ENCODE results near the gene ADGRG7.

DNA sequence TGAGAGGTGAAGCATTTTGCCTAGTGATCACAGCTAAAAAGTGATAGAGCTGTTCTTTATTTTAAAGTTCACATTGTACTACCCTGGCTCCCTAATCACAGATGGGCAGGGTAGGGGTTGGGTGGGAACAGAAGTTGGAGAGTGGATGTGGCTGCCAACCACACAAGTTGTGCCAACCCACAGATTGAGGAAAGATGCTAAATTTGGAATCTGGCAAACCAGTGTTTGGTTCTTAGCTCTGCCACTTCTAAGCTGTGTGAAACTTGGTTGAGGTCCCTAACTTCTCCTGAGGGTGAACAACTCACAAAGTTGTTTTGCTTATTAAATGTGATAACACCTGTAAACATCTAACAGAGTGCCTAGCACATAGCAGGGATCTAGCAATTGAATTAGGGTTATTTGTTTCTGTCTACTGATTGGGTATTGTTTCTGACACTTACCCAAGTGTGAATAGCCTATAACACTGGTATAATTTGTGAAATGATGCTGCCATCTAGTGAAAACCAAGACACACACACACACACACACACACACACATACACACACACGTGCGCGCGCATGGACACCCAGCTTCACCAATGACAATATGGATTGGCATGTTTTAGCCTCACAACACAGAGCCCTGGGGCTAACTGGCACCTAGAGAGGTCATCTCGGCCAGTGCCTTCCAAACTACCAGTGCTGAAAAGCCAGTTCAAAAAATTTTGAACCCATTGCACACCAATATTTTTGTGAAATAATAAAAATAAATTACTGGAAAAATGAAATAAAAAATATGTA, 25.3 kb downstream of the ADGRG7 start:
- TF ChIP-seq, protein P1, sequence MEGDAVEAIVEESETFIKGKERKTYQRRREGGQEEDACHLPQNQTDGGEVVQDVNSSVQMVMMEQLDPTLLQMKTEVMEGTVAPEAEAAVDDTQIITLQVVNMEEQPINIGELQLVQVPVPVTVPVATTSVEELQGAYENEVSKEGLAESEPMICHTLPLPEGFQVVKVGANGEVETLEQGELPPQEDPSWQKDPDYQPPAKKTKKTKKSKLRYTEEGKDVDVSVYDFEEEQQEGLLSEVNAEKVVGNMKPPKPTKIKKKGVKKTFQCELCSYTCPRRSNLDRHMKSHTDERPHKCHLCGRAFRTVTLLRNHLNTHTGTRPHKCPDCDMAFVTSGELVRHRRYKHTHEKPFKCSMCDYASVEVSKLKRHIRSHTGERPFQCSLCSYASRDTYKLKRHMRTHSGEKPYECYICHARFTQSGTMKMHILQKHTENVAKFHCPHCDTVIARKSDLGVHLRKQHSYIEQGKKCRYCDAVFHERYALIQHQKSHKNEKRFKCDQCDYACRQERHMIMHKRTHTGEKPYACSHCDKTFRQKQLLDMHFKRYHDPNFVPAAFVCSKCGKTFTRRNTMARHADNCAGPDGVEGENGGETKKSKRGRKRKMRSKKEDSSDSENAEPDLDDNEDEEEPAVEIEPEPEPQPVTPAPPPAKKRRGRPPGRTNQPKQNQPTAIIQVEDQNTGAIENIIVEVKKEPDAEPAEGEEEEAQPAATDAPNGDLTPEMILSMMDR (IDR thresholded peaks at IDR 0.05): peak in 3 of 5 experiments; percentile 21 to 61 (median 51)
- no peak for TF ChIP-seq POLR2A (IDR thresholded peaks at IDR 0.05)
- no peak for TF ChIP-seq POLR2AphosphoS5 (IDR thresholded peaks at IDR 0.05)

Measured in transverse colon (tissue), 4 donors.